Amniotic epithelial cell (primary cell): ENCODE measurements around the gene FASTKD3.

Experiments used
- DNase-seq: peaks from one replicate; pipeline ENCODE4 v3.0.0-alpha.2; 2010; ENCODE audit warnings: low read depth

The FASTKD3 gene

GRCh38 chr5:7849681-7850394, 19.0 kb downstream of the FASTKD3 start:
- no peak for DNase-seq

GRCh38 chr5:7848296-7848695, 20.5 kb downstream of the FASTKD3 start:
- DNase-seq = no peak

GRCh38 chr5:7846327-7846726, 22.5 kb downstream of the FASTKD3 start:
- DNase-seq = no peak

- DNase-seq = no peak
These were observed 23.3 kb downstream of the FASTKD3 start for GRCh38 chr5:7845557-7845956.

- DNase-seq = no peak
These were observed 23.9 kb downstream of the FASTKD3 start for GRCh38 chr5:7844901-7845300.

GRCh38 chr5:7842531-7842930, 26.3 kb downstream of the FASTKD3 start:
- no peak for DNase-seq

GRCh38 chr5:7837403-7837802, 31.4 kb downstream of the FASTKD3 start:
- DNase-seq = no peak

- no peak for DNase-seq
These were observed 33.8 kb downstream of the FASTKD3 start for GRCh38 chr5:7834982-7835381.

- DNase-seq = no peak
These were observed 40.6 kb downstream of the FASTKD3 start for GRCh38 chr5:7828269-7828668.

- DNase-seq = no peak
These were observed 41.2 kb downstream of the FASTKD3 start for GRCh38 chr5:7827610-7828009.

GRCh38 chr5:7825630-7826029, 43.2 kb downstream of the FASTKD3 start:
- no peak for DNase-seq

- DNase-seq = no peak
These were observed 43.8 kb downstream of the FASTKD3 start for GRCh38 chr5:7824995-7825394.

GRCh38 chr5:7823594-7823993, 45.2 kb downstream of the FASTKD3 start:
- no peak for DNase-seq

- no peak for DNase-seq
These were observed 46.4 kb downstream of the FASTKD3 start for GRCh38 chr5:7822449-7822848.

- no peak for DNase-seq
These were observed 52.3 kb downstream of the FASTKD3 start for GRCh38 chr5:7816535-7816901.

GRCh38 chr5:7815892-7816534, 52.8 kb downstream of the FASTKD3 start:
- DNase-seq = peak; percentile 40

- DNase-seq = no peak
These were observed 54.0 kb downstream of the FASTKD3 start for GRCh38 chr5:7814816-7815215.

GRCh38 chr5:7813576-7813975, 55.3 kb downstream of the FASTKD3 start:
- DNase-seq = peak; percentile 6

GRCh38 chr5:7813007-7813406, 55.8 kb downstream of the FASTKD3 start:
- DNase-seq = no peak

- DNase-seq = no peak
These were observed 57.1 kb downstream of the FASTKD3 start for GRCh38 chr5:7811715-7812114.
